ENCODE data around the gene DENND11.

DNA sequence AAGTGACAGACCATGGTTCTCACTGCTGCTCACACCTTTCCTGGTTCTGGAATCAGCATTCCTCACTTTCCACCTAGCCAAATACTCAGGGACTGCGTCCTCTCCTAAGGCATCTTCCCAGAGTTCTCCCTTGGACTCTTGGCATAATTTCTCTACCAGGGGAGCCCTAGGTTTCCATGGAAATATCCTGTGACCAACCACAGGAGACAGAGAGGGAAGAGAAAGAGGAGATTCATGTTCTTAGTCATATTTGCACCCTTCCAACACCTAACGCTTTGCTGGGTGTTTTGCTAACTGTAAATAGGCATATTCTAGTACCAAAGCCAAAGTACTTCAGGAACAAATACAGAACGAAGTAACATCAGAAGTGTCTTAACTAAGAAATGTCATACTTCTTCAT is 28.6 kb downstream of the DENND11 start:
- TF ChIP-seq OSR1 (CRISPR knock-in tag; IDR thresholded peaks at IDR 0.05) (no peak), ZFP3 (CRISPR knock-in tag; IDR thresholded peaks at IDR 0.05) (no peak), ZFP30 (CRISPR knock-in tag; IDR thresholded peaks at IDR 0.05) (no peak), ARNTL (CRISPR knock-in tag; IDR thresholded peaks at IDR 0.05; ENCODE audit: borderline replicate concordance, low read depth) (no peak)
- TF ChIP-seq, protein P1, sequence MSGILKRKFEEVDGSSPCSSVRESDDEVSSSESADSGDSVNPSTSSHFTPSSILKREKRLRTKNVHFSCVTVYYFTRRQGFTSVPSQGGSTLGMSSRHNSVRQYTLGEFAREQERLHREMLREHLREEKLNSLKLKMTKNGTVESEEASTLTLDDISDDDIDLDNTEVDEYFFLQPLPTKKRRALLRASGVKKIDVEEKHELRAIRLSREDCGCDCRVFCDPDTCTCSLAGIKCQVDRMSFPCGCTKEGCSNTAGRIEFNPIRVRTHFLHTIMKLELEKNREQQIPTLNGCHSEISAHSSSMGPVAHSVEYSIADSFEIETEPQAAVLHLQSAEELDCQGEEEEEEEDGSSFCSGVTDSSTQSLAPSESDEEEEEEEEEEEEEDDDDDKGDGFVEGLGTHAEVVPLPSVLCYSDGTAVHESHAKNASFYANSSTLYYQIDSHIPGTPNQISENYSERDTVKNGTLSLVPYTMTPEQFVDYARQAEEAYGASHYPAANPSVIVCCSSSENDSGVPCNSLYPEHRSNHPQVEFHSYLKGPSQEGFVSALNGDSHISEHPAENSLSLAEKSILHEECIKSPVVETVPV (CRISPR knock-in tag; IDR thresholded peaks at IDR 0.05): no peak
- TF ChIP-seq, protein P2, sequence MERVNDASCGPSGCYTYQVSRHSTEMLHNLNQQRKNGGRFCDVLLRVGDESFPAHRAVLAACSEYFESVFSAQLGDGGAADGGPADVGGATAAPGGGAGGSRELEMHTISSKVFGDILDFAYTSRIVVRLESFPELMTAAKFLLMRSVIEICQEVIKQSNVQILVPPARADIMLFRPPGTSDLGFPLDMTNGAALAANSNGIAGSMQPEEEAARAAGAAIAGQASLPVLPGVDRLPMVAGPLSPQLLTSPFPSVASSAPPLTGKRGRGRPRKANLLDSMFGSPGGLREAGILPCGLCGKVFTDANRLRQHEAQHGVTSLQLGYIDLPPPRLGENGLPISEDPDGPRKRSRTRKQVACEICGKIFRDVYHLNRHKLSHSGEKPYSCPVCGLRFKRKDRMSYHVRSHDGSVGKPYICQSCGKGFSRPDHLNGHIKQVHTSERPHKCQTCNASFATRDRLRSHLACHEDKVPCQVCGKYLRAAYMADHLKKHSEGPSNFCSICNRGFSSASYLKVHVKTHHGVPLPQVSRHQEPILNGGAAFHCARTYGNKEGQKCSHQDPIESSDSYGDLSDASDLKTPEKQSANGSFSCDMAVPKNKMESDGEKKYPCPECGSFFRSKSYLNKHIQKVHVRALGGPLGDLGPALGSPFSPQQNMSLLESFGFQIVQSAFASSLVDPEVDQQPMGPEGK (CRISPR knock-in tag; IDR thresholded peaks at IDR 0.05; ENCODE audit: borderline replicate concordance): no peak
